ENCODE results near the gene ADAMTS12.

ADAMTS12 gene

GRCh38 chr5:33579152-33579551, 312.6 kb downstream of the ADAMTS12 start:
- TF ChIP-seq REST (IDR thresholded peaks at IDR 0.05; ENCODE audit: insufficient read depth in 1 of 2, low read depth in 2 of 2, low read length in 2 of 2) = no peak
- no peak for TF ChIP-seq POLR2AphosphoS5 (IDR thresholded peaks at IDR 0.05; ENCODE audit: low read depth, low read length)
- TF ChIP-seq SIN3A (IDR thresholded peaks at IDR 0.05; ENCODE audit: borderline replicate concordance, insufficient read depth, low read length) = no peak
- no peak for TF ChIP-seq FOXP2 (optimal IDR thresholded peaks at IDR 0.05; ENCODE audit: borderline replicate concordance, extremely low read depth, extremely low read length, insufficient read depth)
- TF ChIP-seq TAF1 (IDR thresholded peaks at IDR 0.05; ENCODE audit: borderline replicate concordance, insufficient read depth, low read length) = no peak

GRCh38 chr5:33576726-33577590, 314.8 kb downstream of the ADAMTS12 start:
- TF ChIP-seq REST (IDR thresholded peaks at IDR 0.05; ENCODE audit: insufficient read depth in 1 of 2, low read depth in 2 of 2, low read length in 2 of 2) (no peak), POLR2AphosphoS5 (IDR thresholded peaks at IDR 0.05; ENCODE audit: low read depth, low read length) (no peak), TAF1 (IDR thresholded peaks at IDR 0.05; ENCODE audit: borderline replicate concordance, insufficient read depth, low read length) (no peak), FOXP2 (optimal IDR thresholded peaks at IDR 0.05; ENCODE audit: borderline replicate concordance, extremely low read depth, extremely low read length, insufficient read depth) (no peak), SIN3A (IDR thresholded peaks at IDR 0.05; ENCODE audit: borderline replicate concordance, insufficient read depth, low read length) (no peak)

- TF ChIP-seq TAF1 (IDR thresholded peaks at IDR 0.05; ENCODE audit: borderline replicate concordance, insufficient read depth, low read length) (no peak), FOXP2 (optimal IDR thresholded peaks at IDR 0.05; ENCODE audit: borderline replicate concordance, extremely low read depth, extremely low read length, insufficient read depth) (no peak)
Measured at GRCh38 chr5:33565324-33565723, 326.5 kb downstream of the ADAMTS12 start.

GRCh38 chr5:33563983-33564908, 327.5 kb downstream of the ADAMTS12 start:
- no peak for TF ChIP-seq FOXP2 (optimal IDR thresholded peaks at IDR 0.05; ENCODE audit: borderline replicate concordance, extremely low read depth, extremely low read length, insufficient read depth)
- TF ChIP-seq TAF1 (IDR thresholded peaks at IDR 0.05; ENCODE audit: borderline replicate concordance, insufficient read depth, low read length) = no peak
- TF ChIP-seq POLR2AphosphoS5 (IDR thresholded peaks at IDR 0.05; ENCODE audit: low read depth, low read length) = no peak
- TF ChIP-seq REST (IDR thresholded peaks at IDR 0.05; ENCODE audit: insufficient read depth in 1 of 2, low read depth in 2 of 2, low read length in 2 of 2) = no peak
- no peak for TF ChIP-seq SIN3A (IDR thresholded peaks at IDR 0.05; ENCODE audit: borderline replicate concordance, insufficient read depth, low read length)

GRCh38 chr5:33563530-33563929, 328.3 kb downstream of the ADAMTS12 start:
- TF ChIP-seq POLR2AphosphoS5 (IDR thresholded peaks at IDR 0.05; ENCODE audit: low read depth, low read length) = no peak
- no peak for TF ChIP-seq SIN3A (IDR thresholded peaks at IDR 0.05; ENCODE audit: borderline replicate concordance, insufficient read depth, low read length)
- TF ChIP-seq REST (IDR thresholded peaks at IDR 0.05; ENCODE audit: insufficient read depth in 1 of 2, low read depth in 2 of 2, low read length in 2 of 2) = no peak

All from PFSK-1 (cell line).